ENCODE results near the gene NUP62. TPM values are rescaled to one million over a fixed set of nuclear protein-coding genes. Genes with fewer than 3 reads are reported as not detected.
"Not testable (repeated sequence)": the region's sequence is repeated elsewhere in the genome, so short reads cannot be mapped to it uniquely, and the experiment has no call there.

Gene NUP62
- total RNA-seq, 5 donors from 2014 or later (not counting 1 experiment from before 2014, with no cell fraction given), result 36.2 to 67.5 (median 59.5) TPM

DNA sequence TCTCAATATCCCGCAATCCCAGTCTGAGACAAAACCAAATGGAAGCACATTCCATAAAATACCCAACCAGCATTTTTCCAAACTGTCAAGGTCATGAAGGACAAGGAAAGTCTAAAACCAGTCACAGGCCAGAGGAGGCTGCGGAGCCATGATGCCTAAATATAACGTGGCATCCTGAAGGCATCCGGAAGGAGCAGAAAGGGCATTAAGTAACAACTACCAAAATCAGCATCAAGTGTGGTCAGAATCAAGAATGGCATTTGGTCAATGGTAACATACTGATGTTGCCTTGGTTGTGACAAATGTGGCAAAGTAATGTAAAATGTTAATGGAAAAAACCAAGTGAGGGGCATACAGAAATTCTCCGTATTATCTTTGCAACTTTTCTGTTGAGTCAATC, 3.8 kb downstream of the NUP62 start:
- Histone ChIP-seq H3K27ac (ENCODE audit: low read length) (no peak overlapping the region), H3K4me3 (ENCODE audit: control insufficient read depth in 1 of 2, extremely low read depth in 1 of 2, low read length in 1 of 2) (no peak overlapping the region), H3K36me3 (ENCODE audit: control insufficient read depth in 2 of 2, extremely low read depth in 1 of 2, insufficient read depth in 1 of 2, low read length in 1 of 2) (peaks cover 14 to 54% of the 10 kb centered on the region in 2 donors), H3K4me1 (ENCODE audit: control insufficient read depth in 1 of 2, extremely low read depth in 1 of 2, insufficient read depth in 2 of 2, low read length in 2 of 2) (peaks cover 15 to 79% of the 10 kb centered on the region in 2 experiments), H3K27me3 (replicated peaks in 1 of 2; ENCODE audit: control insufficient read depth in 2 of 2, extremely low read depth in 1 of 2, insufficient read depth in 2 of 2, low read length in 1 of 2) (no peaks in the 10 kb centered on the region), H3K9me3 (no peaks in the 10 kb centered on the region)
- Mint-ChIP-seq H3K27me3 (no peaks in the 10 kb centered on the region), H3K4me1 (peaks cover 42 to 68% (median 54%) of the 10 kb centered on the region in 3 donors), H3K27ac (no peak overlapping the region), H3K36me3 (peaks cover 19% of the 10 kb centered on the region), H3K9me3 (no peaks in the 10 kb centered on the region), H3K4me3 (no peak overlapping the region)
- no peak for DNase-seq
- ChIA-PET CTCF (no interaction called here), POLR2A (no interaction called here)
- 94% methylated on average over 3 of the region's 5 CpGs for WGBS (ENCODE audit: insufficient coverage)
- no peak for ATAC-seq (replicated peaks in 1 of 4)

DNA sequence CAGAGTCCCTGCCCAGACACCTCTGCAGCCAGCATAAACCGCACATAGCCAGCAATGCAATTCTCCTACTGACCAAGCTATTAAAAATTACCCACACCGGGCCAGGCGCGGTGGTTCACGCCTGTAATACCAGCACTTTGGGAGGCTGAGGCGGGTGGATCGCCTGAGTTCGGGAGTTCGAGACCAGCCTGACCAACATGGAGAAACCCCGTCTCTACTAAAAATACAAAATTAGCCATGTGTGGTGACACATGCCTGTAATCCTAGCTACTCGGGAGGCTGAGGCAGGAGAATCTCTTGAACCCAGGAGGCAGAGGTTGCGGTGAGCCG, 4.5 kb downstream of the NUP62 start:
- H3K27ac Mint-ChIP-seq; DNase-seq; POLR2A ChIA-PET; CTCF ChIA-PET; H3K9me3 ChIP-seq; H3K27me3 Mint-ChIP-seq; ATAC-seq (replicated peaks in 1 of 4); H3K4me3 Mint-ChIP-seq; H3K27me3 ChIP-seq (replicated peaks in 1 of 2; ENCODE audit: control insufficient read depth in 2 of 2, extremely low read depth in 1 of 2, insufficient read depth in 2 of 2, low read length in 1 of 2); H3K9me3 Mint-ChIP-seq; H3K4me3 ChIP-seq (ENCODE audit: control insufficient read depth in 1 of 2, extremely low read depth in 1 of 2, low read length in 1 of 2); H3K27ac ChIP-seq (ENCODE audit: low read length): not testable (repeated sequence)
- Mint-ChIP-seq H3K36me3 (peaks cover 19% of the 10 kb centered on the region), H3K4me1 (peaks cover 36 to 64% (median 52%) of the 10 kb centered on the region in 3 donors)
- Histone ChIP-seq H3K4me1 (ENCODE audit: control insufficient read depth in 1 of 2, extremely low read depth in 1 of 2, insufficient read depth in 2 of 2, low read length in 2 of 2) (peaks cover 10 to 75% of the 10 kb centered on the region in 2 experiments), H3K36me3 (ENCODE audit: control insufficient read depth in 2 of 2, extremely low read depth in 1 of 2, insufficient read depth in 1 of 2, low read length in 1 of 2) (peaks cover 14 to 54% of the 10 kb centered on the region in 2 donors)
- 94% methylated on average over 6 of the region's 13 CpGs for WGBS (ENCODE audit: insufficient coverage)

DNA sequence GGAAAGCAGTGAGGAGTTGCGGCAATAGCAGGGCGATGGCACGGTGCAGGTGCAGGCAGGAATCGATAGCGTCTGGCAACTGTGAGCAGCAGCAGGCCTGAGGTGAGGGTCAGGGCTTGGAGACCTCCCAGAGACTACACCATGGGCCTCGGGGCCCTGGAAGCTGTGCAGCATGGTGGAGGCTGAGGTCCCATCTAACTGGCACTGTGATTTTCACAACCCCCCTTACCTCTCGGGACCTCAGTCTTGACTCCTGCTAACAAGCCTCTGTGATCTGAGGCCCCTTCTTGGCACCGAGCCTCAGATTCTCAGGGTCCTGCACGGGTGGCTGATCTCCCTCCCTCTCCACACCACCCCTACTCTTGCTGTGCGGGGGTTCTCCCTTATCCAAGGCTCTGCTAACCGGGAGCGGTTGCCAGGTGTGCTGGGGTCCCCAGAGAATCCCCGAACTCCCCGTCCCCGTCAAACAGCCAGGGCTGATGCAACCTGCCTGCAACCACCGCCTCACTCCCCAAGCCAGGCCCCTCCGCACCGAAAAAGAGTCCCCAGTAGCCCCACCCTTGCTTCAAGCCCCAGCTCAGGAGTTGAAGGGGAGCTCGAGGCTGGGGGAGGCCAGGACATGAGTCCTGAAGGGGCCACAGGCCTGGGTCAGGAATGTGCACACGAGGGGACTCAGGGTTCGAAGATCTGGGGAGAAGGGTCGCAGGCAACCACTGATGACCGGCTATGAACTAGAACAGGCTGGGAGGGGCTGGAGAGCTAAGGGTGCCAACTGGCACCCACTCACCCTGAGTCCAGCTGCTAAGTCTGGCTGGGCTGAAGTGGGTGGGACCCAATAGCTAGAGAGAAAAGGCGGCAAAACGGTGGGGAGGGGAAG, 5.1 kb downstream of the NUP62 start:
- Mint-ChIP-seq H3K27me3 (no peaks in the 10 kb centered on the region), H3K4me3 (no peak overlapping the region), H3K36me3 (peaks cover 19% of the 10 kb centered on the region), H3K4me1 (peaks cover 35 to 61% (median 51%) of the 10 kb centered on the region in 3 donors), H3K27ac (no peak overlapping the region), H3K9me3 (no peaks in the 10 kb centered on the region)
- ChIA-PET POLR2A (no interaction called here), CTCF (no interaction called here)
- Histone ChIP-seq H3K9me3 (no peaks in the 10 kb centered on the region), H3K27ac (ENCODE audit: low read length) (no peak overlapping the region), H3K27me3 (replicated peaks in 1 of 2; ENCODE audit: control insufficient read depth in 2 of 2, extremely low read depth in 1 of 2, insufficient read depth in 2 of 2, low read length in 1 of 2) (no peaks in the 10 kb centered on the region), H3K36me3 (ENCODE audit: control insufficient read depth in 2 of 2, extremely low read depth in 1 of 2, insufficient read depth in 1 of 2, low read length in 1 of 2) (peaks cover 14 to 54% of the 10 kb centered on the region in 2 donors), H3K4me3 (ENCODE audit: control insufficient read depth in 1 of 2, extremely low read depth in 1 of 2, low read length in 1 of 2) (no peak overlapping the region), H3K4me1 (ENCODE audit: control insufficient read depth in 1 of 2, extremely low read depth in 1 of 2, insufficient read depth in 2 of 2, low read length in 2 of 2) (peaks cover 8 to 70% of the 10 kb centered on the region in 2 experiments)
- DNase-seq, result no peak
- ATAC-seq (replicated peaks in 1 of 4), result no peak
- WGBS (ENCODE audit: insufficient coverage), result 93% methylated on average over 22 of the region's 25 CpGs

DNA sequence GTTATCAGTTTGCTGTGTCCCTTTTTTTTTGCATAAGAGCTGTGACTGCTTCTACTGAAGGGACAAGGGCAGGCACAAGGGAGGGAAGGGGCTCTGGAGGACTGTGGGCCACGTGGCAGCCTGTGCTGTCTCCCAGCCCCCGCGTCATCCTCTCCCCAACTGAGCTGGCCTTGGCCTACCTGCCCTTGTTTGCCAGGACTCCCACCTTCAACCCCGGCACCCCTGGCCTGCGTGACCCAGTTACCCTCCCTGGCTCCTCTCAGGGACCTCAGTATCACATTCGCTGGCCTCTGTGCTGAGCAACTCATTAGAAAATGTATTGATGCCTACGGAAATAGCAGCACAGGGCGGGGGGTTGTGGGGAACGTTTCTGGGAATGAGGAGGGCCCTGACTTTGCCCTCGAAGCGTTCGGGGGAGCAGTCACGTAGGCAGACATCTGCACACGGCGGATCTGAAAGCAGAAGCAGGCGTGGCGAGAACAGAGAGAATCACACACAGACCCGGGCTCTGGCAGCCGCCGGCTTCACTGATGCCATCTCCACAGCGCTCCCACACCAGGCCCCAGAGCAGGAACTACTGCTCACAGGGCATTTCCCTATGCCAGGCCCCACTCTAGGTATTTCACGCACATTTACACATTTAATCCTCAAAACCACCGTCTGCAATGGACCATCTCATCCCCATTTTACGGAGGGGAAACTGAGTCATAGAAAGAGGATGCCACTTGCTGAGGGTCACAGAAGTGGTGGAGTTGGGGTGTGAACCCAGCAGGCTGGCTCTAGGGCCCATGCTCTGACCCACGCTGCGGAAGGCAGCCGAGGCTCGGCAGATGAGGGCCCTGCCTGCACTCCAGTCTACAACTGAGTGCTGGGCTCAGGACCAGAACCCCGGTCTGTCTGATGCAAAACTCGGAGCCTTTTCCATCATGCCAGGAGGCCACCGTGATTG, 6.0 kb downstream of the NUP62 start:
- Mint-ChIP-seq H3K27ac (no peak overlapping the region), H3K9me3 (no peaks in the 10 kb centered on the region), H3K27me3 (no peaks in the 10 kb centered on the region), H3K36me3 (peaks cover 21% of the 10 kb centered on the region), H3K4me1 (peaks cover 28 to 56% (median 48%) of the 10 kb centered on the region in 3 donors), H3K4me3 (no peak overlapping the region)
- H3K36me3 ChIP-seq (ENCODE audit: control insufficient read depth in 2 of 2, extremely low read depth in 1 of 2, insufficient read depth in 1 of 2, low read length in 1 of 2), result peaks cover 14 to 57% of the 10 kb centered on the region in 2 donors
- no peaks in the 10 kb centered on the region for H3K27me3 ChIP-seq (replicated peaks in 1 of 2; ENCODE audit: control insufficient read depth in 2 of 2, extremely low read depth in 1 of 2, insufficient read depth in 2 of 2, low read length in 1 of 2)
- no peaks in the 10 kb centered on the region for H3K9me3 ChIP-seq
- ChIA-PET CTCF (no interaction called here), POLR2A (no interaction called here)
- 88% methylated on average over 22 of the region's 31 CpGs for WGBS (ENCODE audit: insufficient coverage)
- DNase-seq (peak in 1 of 35 experiments; percentile 21), ATAC-seq (replicated peaks in 1 of 4) (no peak)
- H3K4me1 ChIP-seq (ENCODE audit: control insufficient read depth in 1 of 2, extremely low read depth in 1 of 2, insufficient read depth in 2 of 2, low read length in 2 of 2), result peaks cover 6 to 64% of the 10 kb centered on the region in 2 experiments
- H3K27ac ChIP-seq (ENCODE audit: low read length), result no peak overlapping the region
- H3K4me3 ChIP-seq (ENCODE audit: control insufficient read depth in 1 of 2, extremely low read depth in 1 of 2, low read length in 1 of 2), result no peak overlapping the region

DNA sequence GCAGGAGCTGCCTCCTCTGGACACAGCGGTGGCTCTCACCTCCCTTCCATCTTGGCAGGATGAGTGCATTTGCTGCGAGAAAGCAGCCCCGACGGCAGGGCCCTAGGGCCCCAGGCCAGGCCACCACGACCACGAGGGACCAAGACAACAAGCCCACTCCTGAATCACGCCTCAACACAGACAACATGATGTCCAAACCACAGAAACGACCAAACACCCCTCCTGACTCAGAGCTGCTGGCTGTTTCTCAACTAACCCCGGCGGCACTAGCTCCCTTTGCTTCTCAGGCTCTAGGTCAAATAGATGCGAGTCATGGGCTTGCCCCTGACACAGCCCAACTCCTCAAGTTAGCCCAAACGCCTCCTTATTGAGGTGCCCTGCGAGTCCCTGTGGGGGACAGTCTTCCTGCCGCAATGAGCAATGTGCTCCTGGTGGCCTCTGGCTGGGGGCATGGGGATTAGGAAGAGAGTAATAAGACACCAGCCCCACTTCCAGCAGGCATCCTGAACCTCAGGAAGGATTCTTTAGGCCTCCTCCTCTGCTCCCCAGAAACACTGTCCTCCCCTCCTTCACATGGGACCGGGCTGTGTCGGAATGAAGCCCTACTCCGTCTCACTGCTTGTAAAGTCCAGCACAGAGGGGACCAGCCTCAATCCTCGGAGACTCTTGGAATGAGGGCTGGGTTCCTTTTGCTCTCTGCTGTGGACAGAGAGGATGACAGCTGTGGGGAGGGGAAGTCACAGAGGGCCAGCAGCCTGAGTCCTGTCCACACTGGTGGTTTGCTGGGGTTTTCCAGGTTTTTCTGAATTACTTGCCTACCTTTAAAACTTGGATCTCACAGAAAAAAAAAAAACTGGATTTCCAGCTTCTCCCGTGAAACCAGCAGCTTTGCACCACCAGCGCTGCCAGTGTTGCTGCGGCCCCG, 7.2 kb downstream of the NUP62 start:
- ATAC-seq (replicated peaks in 1 of 4) (no peak), DNase-seq (no peak)
- Histone ChIP-seq H3K27ac (ENCODE audit: low read length) (no peak overlapping the region), H3K36me3 (ENCODE audit: control insufficient read depth in 2 of 2, extremely low read depth in 1 of 2, insufficient read depth in 1 of 2, low read length in 1 of 2) (peaks cover 13 to 64% of the 10 kb centered on the region in 2 donors), H3K4me3 (ENCODE audit: control insufficient read depth in 1 of 2, extremely low read depth in 1 of 2, low read length in 1 of 2) (no peak overlapping the region), H3K4me1 (ENCODE audit: control insufficient read depth in 1 of 2, extremely low read depth in 1 of 2, insufficient read depth in 2 of 2, low read length in 2 of 2) (peaks cover 0 to 52% of the 10 kb centered on the region in 2 experiments), H3K27me3 (replicated peaks in 1 of 2; ENCODE audit: control insufficient read depth in 2 of 2, extremely low read depth in 1 of 2, insufficient read depth in 2 of 2, low read length in 1 of 2) (no peaks in the 10 kb centered on the region), H3K9me3 (no peaks in the 10 kb centered on the region)
- no peaks in the 10 kb centered on the region for H3K27me3 Mint-ChIP-seq
- no peak overlapping the region for H3K4me3 Mint-ChIP-seq
- peak overlapping the region in 1 of 2 donors; percentile 36 for H3K27ac Mint-ChIP-seq
- peaks cover 20% of the 10 kb centered on the region for H3K36me3 Mint-ChIP-seq
- ChIA-PET POLR2A (no interaction called here), CTCF (no interaction called here)
- WGBS (ENCODE audit: insufficient coverage), result 83% methylated on average over 15 of the region's 22 CpGs
- no peaks in the 10 kb centered on the region for H3K9me3 Mint-ChIP-seq
- peaks cover 18 to 48% (median 38%) of the 10 kb centered on the region in 3 donors for H3K4me1 Mint-ChIP-seq

Measured in T-cell (primary cell).